ENCODE measurements around the gene KLHL40. TPM values are rescaled to one million over a fixed set of nuclear protein-coding genes. Genes with fewer than 3 reads are reported as not detected.

Gene KLHL40
- total RNA-seq, 1 donor from 2014 or later = 0.12 TPM

- H3K4me1 Mint-ChIP-seq (ENCODE audit: unreplicated experiment) = peaks cover 6% of the 10 kb centered on the region
- peak overlapping the region; percentile 94 for H3K27ac Mint-ChIP-seq
- H3K36me3 Mint-ChIP-seq = no peaks in the 10 kb centered on the region
- peaks cover 5% of the 10 kb centered on the region for H3K9me3 Mint-ChIP-seq
- no peak for DNase-seq (ENCODE audit: extremely low spot score, unreplicated experiment)
- TF ChIP-seq CTCF (conservative IDR thresholded peaks at IDR 0.05) = no peak
- peaks cover 6% of the 10 kb centered on the region for H3K27me3 Mint-ChIP-seq
- no peak overlapping the region for H3K4me3 Mint-ChIP-seq
Measured at GRCh38 chr3:42682301-42683070, 2.9 kb upstream of the KLHL40 start.

- Mint-ChIP-seq H3K27me3 (peaks cover 6% of the 10 kb centered on the region), H3K27ac (peak overlapping the region; percentile 94), H3K4me3 (peak overlapping the region; percentile 67), H3K36me3 (no peaks in the 10 kb centered on the region), H3K4me1 (ENCODE audit: unreplicated experiment) (peaks cover 6% of the 10 kb centered on the region), H3K9me3 (no peaks in the 10 kb centered on the region)
- DNase-seq (ENCODE audit: extremely low spot score, unreplicated experiment) = no peak
- TF ChIP-seq CTCF (conservative IDR thresholded peaks at IDR 0.05) = no peak
Measured at GRCh38 chr3:42683875-42684598, 1.3 kb upstream of the KLHL40 start.

GRCh38 chr3:42684632-42685362 lies 540 bp upstream of the KLHL40 start:
- Mint-ChIP-seq H3K4me3 (no peak overlapping the region), H3K36me3 (no peaks in the 10 kb centered on the region), H3K27ac (peak overlapping the region; percentile 94), H3K4me1 (ENCODE audit: unreplicated experiment) (peaks cover 6% of the 10 kb centered on the region), H3K27me3 (peaks cover 13% of the 10 kb centered on the region), H3K9me3 (no peaks in the 10 kb centered on the region)
- no peak for DNase-seq (ENCODE audit: extremely low spot score, unreplicated experiment)
- TF ChIP-seq CTCF (conservative IDR thresholded peaks at IDR 0.05) = no peak

- Mint-ChIP-seq H3K4me3 (no peak overlapping the region), H3K9me3 (no peaks in the 10 kb centered on the region), H3K27ac (no peak overlapping the region), H3K27me3 (peaks cover 19% of the 10 kb centered on the region), H3K4me1 (ENCODE audit: unreplicated experiment) (peaks cover 6% of the 10 kb centered on the region), H3K36me3 (no peaks in the 10 kb centered on the region)
- no peak for DNase-seq (ENCODE audit: extremely low spot score, unreplicated experiment)
- TF ChIP-seq CTCF (conservative IDR thresholded peaks at IDR 0.05) = no peak
Measured at GRCh38 chr3:42685891-42686820, 819 bp downstream of the KLHL40 start.

All from type B pancreatic cell (in vitro differentiated cells).